GM19455 (cell line): ENCODE data around the gene WSCD1.

Experiments used
- ATAC-seq: cut with Tn5 transposase; IDR thresholded peaks from one replicate; pipeline ENCODE4 v1.9.1; 2021; ENCODE audit not compliant: unreplicated experiment

Gene WSCD1

GRCh38 chr17:6084311-6085161 is 14.4 kb downstream of the WSCD1 start:
- ATAC-seq: no peak

- no peak for ATAC-seq
These were observed 15.6 kb downstream of the WSCD1 start for GRCh38 chr17:6085812-6086211.

- ATAC-seq: no peak
These were observed 16.6 kb downstream of the WSCD1 start for GRCh38 chr17:6086603-6087400.

GRCh38 chr17:6088141-6088540 is 18.0 kb downstream of the WSCD1 start:
- no peak for ATAC-seq

GRCh38 chr17:6090253-6090652 is 20.1 kb downstream of the WSCD1 start:
- no peak for ATAC-seq

GRCh38 chr17:6092182-6092902 is 22.2 kb downstream of the WSCD1 start:
- no peak for ATAC-seq

- no peak for ATAC-seq
These were observed 22.8 kb downstream of the WSCD1 start for GRCh38 chr17:6092903-6093468.

GRCh38 chr17:6094453-6094852 is 24.3 kb downstream of the WSCD1 start:
- no peak for ATAC-seq

- no peak for ATAC-seq
These were observed 24.7 kb downstream of the WSCD1 start for GRCh38 chr17:6094926-6095325.

- no peak for ATAC-seq
These were observed 25.3 kb downstream of the WSCD1 start for GRCh38 chr17:6095501-6095900.

GRCh38 chr17:6096201-6097004 is 26.2 kb downstream of the WSCD1 start:
- ATAC-seq: no peak

- no peak for ATAC-seq
These were observed 26.8 kb downstream of the WSCD1 start for GRCh38 chr17:6097005-6097279.

GRCh38 chr17:6098050-6098822 is 28.1 kb downstream of the WSCD1 start:
- ATAC-seq: no peak

- no peak for ATAC-seq
These were observed 28.6 kb downstream of the WSCD1 start for GRCh38 chr17:6098823-6099180.

- no peak for ATAC-seq
These were observed 29.3 kb downstream of the WSCD1 start for GRCh38 chr17:6099492-6099891.

GRCh38 chr17:6100146-6100545 is 30.0 kb downstream of the WSCD1 start:
- ATAC-seq: no peak

- no peak for ATAC-seq
These were observed 30.8 kb downstream of the WSCD1 start for GRCh38 chr17:6100891-6101500.

- ATAC-seq: no peak
These were observed 31.5 kb downstream of the WSCD1 start for GRCh38 chr17:6101706-6102105.

GRCh38 chr17:6102615-6103014 is 32.4 kb downstream of the WSCD1 start:
- no peak for ATAC-seq
